Caco-2 (cell line): ENCODE data around the gene EIF3A. TPM values are rescaled to one million over a fixed set of nuclear protein-coding genes. Genes with fewer than 3 reads are reported as not detected.

Experiments used
- BruUV-seq: library from RNA; stranded (reverse); fragments of 400-500 nt; replicated peaks from 2 replicates; lab custom pipeline; 2021; lab: Mats Ljungman, UMichigan
- CTCF ChIA-PET: fragments of 300-600 bp; sonication (Branson Sonifier 250); formaldehyde crosslinking; loops from one replicate; lab custom pipeline; 2022; ENCODE audit warnings: antibody characterized with exemption; lab: Charles Lee
- POLR2A ChIA-PET: fragments of 300-600 bp; sonication (Branson Sonifier 250); formaldehyde crosslinking; loops from one replicate; lab custom pipeline; 2022; ENCODE audit warnings: antibody characterized with exemption; lab: Charles Lee
- DNase-seq, 2 experiments: peaks; one replicate each; pipeline versions ENCODE4 v3.0.0 to v3.0.0-alpha.2; 2020 to 2022
- H3K27me3 ChIP-seq: replicated peaks from 2 replicates; pipeline ENCODE4 v1.6.0; 2011; ENCODE audit warnings: low read length; ENCODE audit not compliant: control insufficient read depth, insufficient read depth
- H3K36me3 ChIP-seq: 2 replicates; pipeline ENCODE4 v1.5.1; 2011; ENCODE audit warnings: low read length; ENCODE audit not compliant: control insufficient read depth, insufficient read depth
- H3K4me1 ChIP-seq: fragments of 250-450 bp; sonication (Bioruptor Pico); 2 replicates; pipeline ENCODE4 v1.5.1; 2020; ENCODE audit warnings: mild to moderate bottlenecking
- H3K4me3 ChIP-seq: 2 replicates; pipeline ENCODE4 v1.5.1; 2011; ENCODE audit warnings: low read depth, mild to moderate bottlenecking, control low read depth, low read length
- H3K9me3 ChIP-seq: fragments of 250-450 bp; sonication (Bioruptor Pico); 2 replicates; pipeline ENCODE4 v1.5.1; 2020; ENCODE audit warnings: mild to moderate bottlenecking, moderate library complexity
- H3K27ac Mint-ChIP-seq: one replicate; pipeline ENCODE4 v1.8.0; 2022; ENCODE audit warnings: mixed read lengths; ENCODE audit not compliant: unreplicated experiment
- H3K27me3 Mint-ChIP-seq: one replicate; pipeline ENCODE4 v1.8.0; 2022; ENCODE audit warnings: mixed read lengths; ENCODE audit not compliant: insufficient read depth, unreplicated experiment
- H3K36me3 Mint-ChIP-seq: one replicate; pipeline ENCODE4 v1.8.0; 2022; ENCODE audit warnings: mild to moderate bottlenecking, mixed read lengths; ENCODE audit not compliant: insufficient read depth, unreplicated experiment
- H3K4me1 Mint-ChIP-seq: one replicate; pipeline ENCODE4 v1.8.0; 2022; ENCODE audit warnings: low read depth, mixed read lengths; ENCODE audit not compliant: unreplicated experiment
- H3K4me3 Mint-ChIP-seq: one replicate; pipeline ENCODE4 v1.8.0; 2022; ENCODE audit warnings: mild to moderate bottlenecking, moderate library complexity, mixed read lengths; ENCODE audit not compliant: unreplicated experiment
- H3K9me3 Mint-ChIP-seq: one replicate; pipeline ENCODE4 v1.8.0; 2022; ENCODE audit warnings: mixed read lengths; ENCODE audit not compliant: unreplicated experiment
- CTCF ChIP-seq, 2 experiments: fragments of 200-600 bp in 1 of 2; IDR thresholded peaks; 1 replicate in 1 of 2; 2 replicates in 1 of 2; pipeline versions ENCODE4 v1.5.1 to v1.8.0; 2011 to 2022; ENCODE audit warnings: antibody characterized with exemption in 1 of 2, control low read depth in 1 of 2, inconsistent platforms in 1 of 2, low read depth in 1 of 2, low read length in 1 of 2, mild to moderate bottlenecking in 1 of 2, moderate library complexity in 1 of 2; ENCODE audit not compliant: insufficient read depth in 1 of 2, severe bottlenecking in 1 of 2, unreplicated experiment in 1 of 2
- intact Hi-C: fragments of 100-400 bp; cut with micrococcal nuclease; formaldehyde crosslinking; loops from one replicate; pipeline ENCODE4 v1.10.0; 2022; ENCODE audit not compliant: unreplicated experiment
- total RNA-seq: library from RNA; stranded (reverse); gene quantifications from 2 replicates; pipeline ENCODE4 v1.2.3, GENCODE V29; 2022

EIF3A gene
- total RNA-seq, 1 experiment from 2014 or later = 146 TPM

DNA sequence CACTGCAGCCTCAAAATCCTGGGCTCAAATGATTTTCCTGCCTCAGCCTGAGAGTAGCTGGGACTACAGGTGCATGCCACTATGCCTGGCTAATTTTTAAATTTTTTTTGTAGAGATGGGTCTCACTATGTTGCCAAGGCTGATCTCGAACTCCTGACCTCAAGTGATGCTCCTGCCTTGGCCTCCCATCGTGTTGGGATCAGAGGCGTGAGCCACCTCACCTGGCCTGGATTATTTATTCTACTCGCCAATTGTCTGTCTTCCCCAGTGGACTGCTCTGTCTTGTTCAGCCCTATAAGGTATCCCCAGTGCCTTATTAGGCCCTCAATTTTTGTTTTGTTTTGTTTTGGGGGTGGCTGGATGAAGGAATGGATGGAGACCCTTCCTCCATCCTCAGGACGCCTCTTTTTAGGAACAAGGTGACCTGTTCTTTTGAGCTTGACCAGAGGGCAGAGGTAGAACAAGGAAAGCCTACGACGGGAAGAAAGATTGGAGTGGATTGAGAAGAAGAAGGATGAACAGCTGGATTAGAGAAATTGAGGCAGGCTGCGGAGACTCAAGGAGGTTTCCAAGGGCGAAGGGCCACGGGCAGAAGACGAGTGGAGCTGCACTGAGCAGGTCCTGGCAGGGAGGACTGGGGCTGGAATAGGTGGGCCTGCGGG, 22.8 kb upstream of the EIF3A start:
- peak overlapping the region; percentile 14 for H3K27ac Mint-ChIP-seq
- ChIA-PET POLR2A (interaction anchor here (0.7 kb wide), 1 partner anchor 348 kb away, joined by 3 read pairs; the partner anchor contains the start of gene CACUL1), CTCF (interaction anchor here (0.9 to 1.0 kb wide), 2 partner anchors 13 to 96 kb away, joined by 3 read pairs; no protein-coding TSS in a partner anchor)

GRCh38 chr10:119101366-119102098, 20.9 kb upstream of the EIF3A start:
- no peaks in the 10 kb centered on the region for H3K36me3 ChIP-seq
- CTCF ChIA-PET = interaction anchor here (0.7 to 1.0 kb wide), 2 partner anchors 16 to 150 kb away, joined by 4 to 8 read pairs; no protein-coding TSS in a partner anchor
- POLR2A ChIA-PET = interaction anchor here (0.7 kb wide), 2 partner anchors 54 to 78 kb away, joined by 3 to 9 read pairs; no protein-coding TSS in a partner anchor
- H3K27ac Mint-ChIP-seq = peak overlapping the region; percentile 42
- TF ChIP-seq CTCF (IDR thresholded peaks at IDR 0.05; ENCODE audit: insufficient read depth in 1 of 2, low read depth in 1 of 2, low read length in 1 of 2, severe bottlenecking in 1 of 2, unreplicated experiment in 1 of 2) = no peak
- no TSS peak for BruUV-seq
- H3K4me1 Mint-ChIP-seq = peaks cover 15% of the 10 kb centered on the region
- intact Hi-C loops = no loop called here
- H3K4me3 ChIP-seq = peak overlapping the region; percentile 28
- H3K9me3 Mint-ChIP-seq = no peaks in the 10 kb centered on the region
- H3K4me1 ChIP-seq = 0 out of 2 replicates have a peak, but pooled peaks cover 12% of the 10 kb centered on the region
- H3K27me3 ChIP-seq = no peaks in the 10 kb centered on the region
- H3K36me3 Mint-ChIP-seq = no peaks in the 10 kb centered on the region
- DNase-seq = peak in 1 of 2 experiments; percentile 18
- no peaks in the 10 kb centered on the region for H3K27me3 Mint-ChIP-seq
- peak overlapping the region; percentile 79 for H3K4me3 Mint-ChIP-seq
- no peaks in the 10 kb centered on the region for H3K9me3 ChIP-seq

More for the DNA sequence above, 22.8 kb upstream of the EIF3A start:
- Histone ChIP-seq H3K27me3 (no peaks in the 10 kb centered on the region), H3K36me3 (no peaks in the 10 kb centered on the region), H3K9me3 (no peaks in the 10 kb centered on the region), H3K4me3 (no peak overlapping the region), H3K4me1 (0 out of 2 replicates have a peak, but pooled peaks cover 12% of the 10 kb centered on the region)
- Mint-ChIP-seq H3K9me3 (no peaks in the 10 kb centered on the region), H3K27me3 (no peaks in the 10 kb centered on the region), H3K4me3 (peak overlapping the region; percentile 62), H3K36me3 (peaks cover 11% of the 10 kb centered on the region), H3K4me1 (peaks cover 15% of the 10 kb centered on the region)
- no peak for DNase-seq
- intact Hi-C loops = no loop called here
- BruUV-seq = no TSS peak
- no peak for TF ChIP-seq CTCF (IDR thresholded peaks at IDR 0.05; ENCODE audit: insufficient read depth in 1 of 2, low read depth in 1 of 2, low read length in 1 of 2, severe bottlenecking in 1 of 2, unreplicated experiment in 1 of 2)
